T-helper 17 cell (primary cell): ENCODE data around the gene MEF2A. TPM values are rescaled to one million over a fixed set of nuclear protein-coding genes. Genes with fewer than 3 reads are reported as not detected.
A peak's percentile ranks its signal among the peaks of the same experiment; 100 is the strongest.
"Not testable (repeated sequence)": the region's sequence is repeated elsewhere in the genome, so short reads cannot be mapped to it uniquely, and the experiment has no call there.

Experiments
- ATAC-seq: fragments of 150-1000 bp; cut with Tn5 transposase; 2 replicates; pipeline ENCODE4 v1.10.0; 2021; ENCODE audit warnings: mild to moderate bottlenecking, moderate library complexity
- DNase-seq, 3 donors: peaks; one replicate each; pipeline versions ENCODE4 v3.0.0 to v3.0.0-alpha.2; 2020 to 2021
- H3K9me3 ChIP-seq: one replicate; pipeline ENCODE4 v1.7.0; 2013; ENCODE audit warnings: low read length, mild to moderate bottlenecking; ENCODE audit not compliant: control insufficient read depth, poor library complexity, severe bottlenecking
- H3K27ac Mint-ChIP-seq: one replicate; pipeline ENCODE4 v1.8.0; 2022; ENCODE audit warnings: mild to moderate bottlenecking, moderate library complexity, mixed read lengths
- H3K27me3 Mint-ChIP-seq: one replicate; pipeline ENCODE4 v1.8.0; 2022; ENCODE audit warnings: mixed read lengths
- H3K36me3 Mint-ChIP-seq: one replicate; pipeline ENCODE4 v1.8.0; 2022; ENCODE audit warnings: low read depth, mixed read lengths
- H3K4me1 Mint-ChIP-seq: one replicate; pipeline ENCODE4 v1.8.0; 2022; ENCODE audit warnings: mild to moderate bottlenecking, mixed read lengths
- H3K4me3 Mint-ChIP-seq: one replicate; pipeline ENCODE4 v1.8.0; 2022; ENCODE audit warnings: mild to moderate bottlenecking, moderate library complexity, mixed read lengths
- total RNA-seq, 4 donors: library from RNA in 2 of 4; stranded (reverse) in 2 of 4; gene quantifications; one replicate each; pipeline ENCODE4 v1.2.3 and lab custom pipeline; 2022 to 2026

MEF2A gene
- total RNA-seq = 10 to 100 TPM; 22.9 to 24.2 TPM
- total RNA-seq (lab: John Stamatoyannopoulos, UW) = 30.2 to 42.6 reads per million in 2 donors

- H3K27ac Mint-ChIP-seq = peak within 1 kb of the TSS; percentile 92
- peak; percentile 81 for ATAC-seq
- no peaks in the 10 kb centered on the region for H3K36me3 Mint-ChIP-seq
- peak; percentile 80 to 87 (median 82) for DNase-seq
- no peaks in the 10 kb centered on the region for H3K9me3 ChIP-seq
- H3K27me3 Mint-ChIP-seq = no peaks in the 10 kb centered on the region
- peaks cover 25% of the 10 kb centered on the region for H3K4me1 Mint-ChIP-seq
- peak within 1 kb of the TSS; percentile 98 for H3K4me3 Mint-ChIP-seq
These were observed at the start of gene MEF2A for GRCh38 chr15:99565299-99566156. Gene MEF2A, plus strand, starts transcription at chr15:99565984. Its CDS starts 67,136 bp downstream, at chr15:99633120.

- no peak overlapping the region for H3K4me3 Mint-ChIP-seq
- peaks cover 2% of the 10 kb centered on the region for H3K4me1 Mint-ChIP-seq
- no peak for DNase-seq
- no peak overlapping the region for H3K27ac Mint-ChIP-seq
- peaks cover 44% of the 10 kb centered on the region for H3K27me3 Mint-ChIP-seq
- no peak for ATAC-seq
- H3K9me3 ChIP-seq = no peaks in the 10 kb centered on the region
- peaks cover 3% of the 10 kb centered on the region for H3K36me3 Mint-ChIP-seq
These were observed 47.6 kb upstream of the MEF2A start for GRCh38 chr15:99518191-99518590.

DNA sequence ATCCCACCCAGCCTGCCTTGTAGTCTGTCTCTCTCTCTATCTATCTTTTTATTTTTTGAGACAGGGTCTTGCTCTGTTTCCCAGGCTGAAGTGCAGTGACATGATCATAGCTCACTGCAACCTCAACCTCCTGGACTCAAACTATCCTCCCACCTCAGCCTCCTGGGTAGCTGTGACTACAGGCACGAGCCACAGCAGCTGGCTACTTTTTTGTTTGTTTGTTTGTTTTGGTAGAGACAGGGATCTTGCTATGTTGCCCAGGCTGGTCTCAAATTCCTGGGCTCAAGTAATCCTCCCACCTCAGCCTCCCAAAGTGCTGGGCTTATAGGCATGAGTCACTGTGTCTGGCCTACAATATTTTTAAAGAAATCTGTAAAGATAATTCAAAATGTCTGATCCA, 46.4 kb upstream of the MEF2A start:
- H3K27me3 Mint-ChIP-seq = peaks cover 40% of the 10 kb centered on the region
- not testable (repeated sequence) for H3K9me3 ChIP-seq, H3K4me1 Mint-ChIP-seq, ATAC-seq, H3K4me3 Mint-ChIP-seq, H3K27ac Mint-ChIP-seq, DNase-seq, H3K36me3 Mint-ChIP-seq

GRCh38 chr15:99522288-99522687, 43.5 kb upstream of the MEF2A start:
- no peak for ATAC-seq
- peaks cover 39% of the 10 kb centered on the region for H3K27me3 Mint-ChIP-seq
- no peak overlapping the region for H3K27ac Mint-ChIP-seq
- DNase-seq = no peak
- no peak overlapping the region for H3K4me3 Mint-ChIP-seq
- H3K4me1 Mint-ChIP-seq = no peaks in the 10 kb centered on the region
- no peaks in the 10 kb centered on the region for H3K9me3 ChIP-seq
- H3K36me3 Mint-ChIP-seq = peaks cover 2% of the 10 kb centered on the region

- Mint-ChIP-seq H3K4me1 (no peaks in the 10 kb centered on the region), H3K4me3 (no peak overlapping the region), H3K36me3 (peaks cover 4% of the 10 kb centered on the region), H3K27ac (no peak overlapping the region), H3K27me3 (peaks cover 18% of the 10 kb centered on the region)
- H3K9me3 ChIP-seq = no peaks in the 10 kb centered on the region
- ATAC-seq (no peak), DNase-seq (no peak)
These were observed 39.6 kb upstream of the MEF2A start for GRCh38 chr15:99526176-99526575.

GRCh38 chr15:99526671-99527070, 39.1 kb upstream of the MEF2A start:
- Mint-ChIP-seq H3K27ac (no peak overlapping the region), H3K4me3 (no peak overlapping the region), H3K36me3 (peaks cover 4% of the 10 kb centered on the region), H3K4me1 (no peaks in the 10 kb centered on the region), H3K27me3 (peaks cover 14% of the 10 kb centered on the region)
- DNase-seq (no peak), ATAC-seq (no peak)
- no peaks in the 10 kb centered on the region for H3K9me3 ChIP-seq

DNA sequence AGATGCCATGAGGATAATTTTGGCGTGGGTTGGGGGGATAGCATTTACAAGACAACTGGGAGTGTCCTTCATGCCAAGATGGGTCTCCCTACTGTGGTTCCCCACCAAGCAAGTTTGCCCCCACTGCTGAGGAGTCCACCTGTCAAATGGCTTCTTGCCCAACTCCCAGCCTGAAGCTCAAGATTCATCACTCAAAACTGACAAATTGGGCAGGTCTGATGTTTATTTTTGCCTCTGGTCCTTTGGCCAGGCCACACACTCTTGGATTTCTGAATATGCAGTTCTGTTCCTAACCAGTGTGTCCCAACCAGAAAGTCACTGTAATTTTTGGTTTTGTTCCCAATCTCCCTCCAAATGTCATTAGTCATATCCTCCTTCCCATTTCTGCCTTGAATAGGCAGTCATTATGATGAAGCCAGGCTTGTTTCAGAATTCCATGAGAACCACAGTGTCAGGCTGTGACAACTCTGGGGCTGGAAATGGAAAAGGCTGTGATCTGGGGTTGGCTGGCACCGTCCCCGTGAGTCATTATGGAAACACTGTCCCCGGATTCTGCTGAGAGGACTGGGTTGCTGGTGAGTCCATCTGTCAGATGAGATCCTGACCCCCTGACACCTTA, 29.3 kb upstream of the MEF2A start:
- no peaks in the 10 kb centered on the region for H3K36me3 Mint-ChIP-seq
- no peaks in the 10 kb centered on the region for H3K9me3 ChIP-seq
- DNase-seq = no peak
- H3K27ac Mint-ChIP-seq = no peak overlapping the region
- no peaks in the 10 kb centered on the region for H3K4me1 Mint-ChIP-seq
- no peak overlapping the region for H3K4me3 Mint-ChIP-seq
- no peak for ATAC-seq
- peaks cover 28% of the 10 kb centered on the region for H3K27me3 Mint-ChIP-seq

- DNase-seq = no peak
- H3K27me3 Mint-ChIP-seq = peaks cover 28% of the 10 kb centered on the region
- no peaks in the 10 kb centered on the region for H3K9me3 ChIP-seq
- no peaks in the 10 kb centered on the region for H3K36me3 Mint-ChIP-seq
- no peak overlapping the region for H3K27ac Mint-ChIP-seq
- no peak overlapping the region for H3K4me3 Mint-ChIP-seq
- ATAC-seq = no peak
- no peaks in the 10 kb centered on the region for H3K4me1 Mint-ChIP-seq
These were observed 28.4 kb upstream of the MEF2A start for GRCh38 chr15:99537344-99537743.

GRCh38 chr15:99538261-99538660, 27.5 kb upstream of the MEF2A start:
- H3K9me3 ChIP-seq = no peaks in the 10 kb centered on the region
- Mint-ChIP-seq H3K27ac (no peak overlapping the region), H3K27me3 (peaks cover 28% of the 10 kb centered on the region), H3K4me3 (no peak overlapping the region), H3K36me3 (no peaks in the 10 kb centered on the region), H3K4me1 (no peaks in the 10 kb centered on the region)
- DNase-seq (no peak), ATAC-seq (no peak)

GRCh38 chr15:99542828-99543227, 23.0 kb upstream of the MEF2A start:
- H3K9me3 ChIP-seq = no peaks in the 10 kb centered on the region
- Mint-ChIP-seq H3K27me3 (peaks cover 5% of the 10 kb centered on the region), H3K4me1 (no peaks in the 10 kb centered on the region), H3K4me3 (no peak overlapping the region), H3K36me3 (no peaks in the 10 kb centered on the region), H3K27ac (no peak overlapping the region)
- no peak for ATAC-seq
- no peak for DNase-seq

- Mint-ChIP-seq H3K27ac (peak overlapping the region; percentile 49), H3K27me3 (no peaks in the 10 kb centered on the region), H3K36me3 (no peaks in the 10 kb centered on the region), H3K4me1 (peaks cover 2% of the 10 kb centered on the region), H3K4me3 (no peak overlapping the region)
- ATAC-seq = no peak
- no peaks in the 10 kb centered on the region for H3K9me3 ChIP-seq
- no peak for DNase-seq
These were observed 20.2 kb upstream of the MEF2A start for GRCh38 chr15:99545605-99546004.

- H3K4me3 Mint-ChIP-seq = no peak overlapping the region
- peaks cover 2% of the 10 kb centered on the region for H3K4me1 Mint-ChIP-seq
- no peaks in the 10 kb centered on the region for H3K36me3 Mint-ChIP-seq
- no peaks in the 10 kb centered on the region for H3K27me3 Mint-ChIP-seq
- H3K27ac Mint-ChIP-seq = no peak overlapping the region
- no peaks in the 10 kb centered on the region for H3K9me3 ChIP-seq
- no peak for ATAC-seq
- DNase-seq = no peak
These were observed 19.2 kb upstream of the MEF2A start for GRCh38 chr15:99546441-99547100.

DNA sequence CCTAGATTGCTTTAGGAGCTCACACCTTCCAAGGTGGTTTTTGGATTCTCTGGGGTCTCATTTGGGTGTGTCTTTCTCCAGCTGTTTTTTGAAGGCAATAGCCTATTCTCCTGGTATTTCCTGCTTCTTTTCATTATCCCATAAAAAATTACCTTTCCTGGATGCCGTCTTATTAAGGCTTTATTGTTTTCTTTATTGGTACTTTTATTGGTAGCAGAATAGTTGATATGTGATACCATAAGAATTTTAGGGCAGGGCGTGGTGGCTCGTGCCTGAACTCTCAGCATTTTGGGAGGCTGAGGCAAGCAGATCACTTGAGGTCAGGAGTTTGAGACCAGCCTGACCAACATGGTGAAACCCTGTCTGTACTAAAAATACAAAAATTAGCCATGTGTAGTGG, 18.3 kb upstream of the MEF2A start:
- DNase-seq (no peak), ATAC-seq (no peak)
- H3K27me3 Mint-ChIP-seq = no peaks in the 10 kb centered on the region
- H3K9me3 ChIP-seq = no peaks in the 10 kb centered on the region
- no peaks in the 10 kb centered on the region for H3K36me3 Mint-ChIP-seq
- H3K4me1 Mint-ChIP-seq = peaks cover 2% of the 10 kb centered on the region
- no peak overlapping the region for H3K27ac Mint-ChIP-seq
- H3K4me3 Mint-ChIP-seq = no peak overlapping the region
